ENCODE results near the gene NECTIN4. TPM values are rescaled to one million over a fixed set of nuclear protein-coding genes. Genes with fewer than 3 reads are reported as not detected.
"Not testable (repeated sequence)": the region's sequence is repeated elsewhere in the genome, so short reads cannot be mapped to it uniquely, and the experiment has no call there.

The NECTIN4 gene
- total RNA-seq, 2 donors from 2014 or later = 0.16 TPM; not detected in 1

DNA sequence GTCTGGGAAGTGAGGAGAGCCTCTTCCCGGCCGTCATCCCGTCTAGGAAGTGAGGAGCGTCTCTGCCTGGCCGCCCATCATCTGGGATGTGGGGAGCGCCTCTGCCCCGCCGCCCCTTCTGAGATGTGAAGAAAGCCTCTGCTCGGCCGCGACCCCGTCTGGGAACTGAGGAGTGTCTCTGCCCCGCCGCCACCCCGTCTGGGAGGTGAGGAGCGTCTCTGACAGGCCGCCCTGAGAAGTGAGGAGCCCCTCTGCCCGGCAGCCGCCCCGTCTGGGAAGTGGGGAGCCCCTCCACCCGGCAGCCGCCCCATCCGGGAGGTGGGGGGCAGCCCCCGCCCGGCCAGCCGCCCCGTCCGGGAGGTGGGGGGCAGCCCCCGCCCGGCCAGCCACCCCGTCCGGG is 59.9 kb downstream of the NECTIN4 start:
- not testable (repeated sequence) for DNase-seq (ENCODE audit: low spot score in 2 of 2); ATAC-seq; H3K9me3 Mint-ChIP-seq; H3K27ac Mint-ChIP-seq
- H3K36me3 Mint-ChIP-seq = peaks cover 0 to 18% of the 10 kb centered on the region in 2 donors

DNA sequence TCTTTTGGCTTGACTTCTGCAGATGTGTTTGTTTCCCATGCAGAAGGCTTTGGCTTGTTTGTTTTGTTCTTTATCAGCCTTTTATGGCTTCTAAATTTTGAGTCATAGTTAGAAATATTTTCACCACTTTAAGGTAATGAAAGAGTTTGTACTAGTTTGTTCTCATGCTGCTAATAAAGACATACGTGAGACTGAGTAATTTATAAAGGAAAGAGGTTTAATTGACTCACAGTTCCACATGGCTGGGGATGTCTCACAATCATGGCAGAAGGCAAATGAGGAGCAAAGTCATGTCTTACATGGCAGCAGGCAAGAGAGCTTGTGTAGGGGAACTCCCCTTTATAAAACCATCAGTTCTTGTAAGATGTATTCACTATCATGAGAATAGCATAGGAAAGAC is 62.4 kb downstream of the NECTIN4 start:
- Mint-ChIP-seq H3K36me3 (peaks cover 0 to 18% of the 10 kb centered on the region in 2 donors), H3K27ac (peak overlapping the region in 1 of 2 donors; percentile 15)
- H3K9me3 Mint-ChIP-seq; DNase-seq (ENCODE audit: low spot score in 2 of 2): not testable (repeated sequence)
- peak; percentile 68 to 74 for ATAC-seq

DNA sequence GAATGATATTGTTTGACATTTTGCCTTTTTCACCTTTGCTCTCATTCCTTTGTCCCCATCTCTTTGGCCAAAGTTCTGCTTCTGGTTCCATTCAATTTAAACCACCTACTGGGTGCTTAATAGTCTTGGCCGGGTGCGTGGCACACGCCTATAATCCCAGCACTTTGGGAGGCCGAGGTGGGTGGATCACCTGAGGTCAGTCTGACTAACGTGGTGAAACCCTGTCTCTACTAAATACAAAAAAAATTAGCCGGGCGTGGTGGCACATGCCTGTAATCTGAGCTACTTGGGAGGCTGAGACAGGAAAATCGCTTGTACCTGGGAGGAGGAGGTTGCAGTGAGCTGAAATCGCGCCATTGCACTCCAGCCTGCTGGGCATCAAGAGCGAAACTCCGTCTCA is 66.9 kb downstream of the NECTIN4 start:
- not testable (repeated sequence) for ATAC-seq; H3K9me3 Mint-ChIP-seq; H3K27ac Mint-ChIP-seq; DNase-seq (ENCODE audit: low spot score in 2 of 2)
- H3K36me3 Mint-ChIP-seq = peaks cover 7 to 15% of the 10 kb centered on the region in 2 donors

DNA sequence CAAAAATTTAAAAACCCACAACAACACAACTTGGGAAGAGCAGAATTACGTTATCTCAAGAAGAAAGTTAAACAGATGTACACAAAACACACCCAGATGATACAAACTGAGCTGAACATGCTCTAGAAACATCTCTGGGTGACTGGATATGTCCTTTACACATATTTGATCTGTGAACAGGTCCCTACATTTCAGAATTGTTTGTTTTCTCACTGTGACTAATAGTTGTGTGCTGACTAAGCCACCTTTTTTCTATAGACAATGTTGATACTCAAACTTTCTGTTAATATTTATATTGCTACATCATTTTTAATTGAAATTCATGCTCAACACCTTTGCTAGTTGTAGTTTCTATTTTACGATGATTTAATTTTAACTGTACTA is 67.4 kb downstream of the NECTIN4 start:
- Mint-ChIP-seq H3K36me3 (peaks cover 7 to 11% of the 10 kb centered on the region in 2 donors), H3K9me3 (peaks cover 0 to 4% of the 10 kb centered on the region in 2 donors), H3K27ac (no peak overlapping the region)
- ATAC-seq (peak in 1 of 2 donors; percentile 63), DNase-seq (ENCODE audit: low spot score in 2 of 2) (no peak)

DNA sequence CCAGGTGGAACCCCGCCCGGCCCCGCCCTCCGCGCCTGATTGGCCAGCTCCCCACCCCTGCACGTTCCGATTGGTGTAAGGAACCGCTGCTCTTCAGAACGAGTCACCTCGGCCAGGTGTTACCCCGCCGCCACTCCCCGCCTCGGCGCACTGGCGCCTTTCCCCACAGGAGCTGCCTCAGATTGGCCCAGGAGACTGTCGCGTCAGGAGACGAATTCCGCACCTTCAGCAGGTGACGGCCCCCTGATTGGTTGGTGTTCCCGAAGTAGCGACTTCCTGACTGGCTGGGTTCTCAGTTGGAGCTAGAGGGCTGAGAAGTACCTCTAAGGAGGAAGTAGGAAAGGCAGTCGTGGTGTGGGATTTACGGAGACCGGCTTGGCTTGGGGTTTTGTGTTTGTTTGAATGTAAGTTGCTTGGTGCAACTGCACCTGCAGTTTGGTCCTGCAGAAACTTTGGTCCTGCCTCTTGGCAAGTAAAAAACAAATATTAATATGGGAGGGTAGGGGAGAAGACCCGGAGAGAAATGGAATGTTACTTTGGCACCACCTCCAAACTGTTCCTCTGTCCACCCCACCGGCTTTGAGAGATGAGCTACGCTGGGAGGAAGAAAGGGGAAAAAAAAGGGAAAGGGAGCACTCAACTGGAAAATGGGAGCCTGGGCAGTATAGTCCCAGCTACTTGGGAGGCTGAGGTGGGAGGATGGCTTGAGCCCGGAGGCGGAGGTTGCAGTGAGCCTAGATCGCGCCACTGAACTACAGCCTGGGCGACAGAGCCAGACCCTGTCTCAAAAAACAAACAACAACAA is 68.0 kb downstream of the NECTIN4 start:
- peak; percentile 76 to 92 for DNase-seq (ENCODE audit: low spot score in 2 of 2)
- Mint-ChIP-seq H3K27ac (peak overlapping the region; percentile 29 to 72), H3K9me3 (peaks cover 0 to 4% of the 10 kb centered on the region in 2 donors), H3K36me3 (peaks cover 7% of the 10 kb centered on the region in 2 donors)
- ATAC-seq = peak; percentile 92 to 95

Other genes with a start within 250 kb of the NECTIN4 start
- gene CD244, start 226.7 kb downstream of the NECTIN4 start, total RNA-seq = under 1 TPM in 1 of 2 donors, not detected in 1; 0.36 TPM
- not detected for gene ITLN1, start 204.4 kb downstream of the NECTIN4 start, total RNA-seq
- gene ITLN2, start 134.7 kb downstream of the NECTIN4 start, total RNA-seq = not detected
- 10 to 100 TPM; 26.0 to 63.6 TPM for gene F11R, start 68.4 kb downstream of the NECTIN4 start, total RNA-seq
- 10 to 100 TPM; 59.3 to 66.8 TPM for gene TSTD1, start 50.6 kb downstream of the NECTIN4 start, total RNA-seq
- 10 to 100 TPM; 50.8 to 90.6 TPM for gene USF1, start 43.6 kb downstream of the NECTIN4 start, total RNA-seq
- 100 to 1,000 TPM; 116 to 180 TPM for gene ARHGAP30, start 19.7 kb downstream of the NECTIN4 start, total RNA-seq
- 1 to 10 TPM in 1 of 2 donors, not detected in 1; 2.2 TPM for gene KLHDC9, start 8.8 kb upstream of the NECTIN4 start, total RNA-seq
- gene PFDN2, start 28.5 kb upstream of the NECTIN4 start, total RNA-seq = 100 to 1,000 TPM in 1 of 2 donors, 10 to 100 TPM in 1; 95.3 to 156 TPM
- gene NIT1, start 28.5 kb upstream of the NECTIN4 start, total RNA-seq = 10 to 100 TPM; 59.0 to 82.9 TPM
- gene DEDD, start 43.1 kb upstream of the NECTIN4 start, total RNA-seq = 10 to 100 TPM; 40.1 to 41.8 TPM
- gene UFC1, start 64.4 kb upstream of the NECTIN4 start, total RNA-seq = 100 to 1,000 TPM in 1 of 2 donors, 10 to 100 TPM in 1; 95.8 to 239 TPM
- 10 to 100 TPM; 30.3 to 60.3 TPM for gene USP21, start 69.9 kb upstream of the NECTIN4 start, total RNA-seq
- 10 to 100 TPM; 28.2 to 41.0 TPM for gene PPOX, start 76.9 kb upstream of the NECTIN4 start, total RNA-seq
- gene B4GALT3, start 87.9 kb upstream of the NECTIN4 start, total RNA-seq = 10 to 100 TPM; 39.0 to 92.4 TPM
- gene ADAMTS4, start 109.5 kb upstream of the NECTIN4 start, total RNA-seq = 1 to 10 TPM; 2.7 to 4.2 TPM
- gene NDUFS2, start 112.8 kb upstream of the NECTIN4 start, total RNA-seq = 100 to 1,000 TPM; 115 to 126 TPM
- 1 to 10 TPM in 1 of 2 donors, under 1 TPM in 1; 0.49 to 7.4 TPM for gene FCER1G, start 125.7 kb upstream of the NECTIN4 start, total RNA-seq
- not detected for gene APOA2, start 134.1 kb upstream of the NECTIN4 start, total RNA-seq
- 10 to 100 TPM; 13.3 to 17.7 TPM for gene TOMM40L, start 136.5 kb upstream of the NECTIN4 start, total RNA-seq
- not detected for gene NR1I3, start 148.6 kb upstream of the NECTIN4 start, total RNA-seq
- under 1 TPM in 1 of 2 donors, not detected in 1; 0.97 TPM for gene PCP4L1, start 169.2 kb upstream of the NECTIN4 start, total RNA-seq
- 1 to 10 TPM; 6.4 to 7.1 TPM for gene MPZ, start 220.4 kb upstream of the NECTIN4 start, total RNA-seq
- 100 to 1,000 TPM; 179 to 207 TPM for gene SDHC, start 224.8 kb upstream of the NECTIN4 start, total RNA-seq